ENCODE results near the gene GRB7. TPM values are rescaled to one million over a fixed set of nuclear protein-coding genes. Genes with fewer than 3 reads are reported as not detected.

The GRB7 gene
- total and polyA plus RNA-seq, 9 of the 15 experiments (the other 6 are each of a cell fraction or from before 2014, with no cell fraction given) = 0.04 to 6.2 (median 2.2) TPM

- H3K27ac ChIP-seq (ENCODE audit: extremely low read depth, low read depth, low read length) = no peak overlapping the region
- POLR2A ChIA-PET = interaction anchor here (0.7 to 2.0 kb wide), 2 partner anchors 12 to 487 kb away, joined by 3 to 5 read pairs; no protein-coding TSS in a partner anchor
- no peak overlapping the region for H3K4me3 ChIP-seq
- no peaks in the 10 kb centered on the region for H3K36me3 ChIP-seq (ENCODE audit: control insufficient read depth, insufficient read depth, low read length)
- no peaks in the 10 kb centered on the region for H3K9me3 ChIP-seq (replicated peaks; ENCODE audit: control insufficient read depth, insufficient read depth, low read depth, low read length)
- WGBS (ENCODE audit: insufficient coverage, low coverage, missing lambda C conversion rate) = 4% methylated on average over 2 of the region's 2 CpGs
- CTCF ChIA-PET (ENCODE audit: low intra/inter-chr PET ratio) = interaction anchor here (0.6 kb wide), 1 partner anchor 179 kb away, joined by 4 read pairs; no protein-coding TSS in a partner anchor
- in situ Hi-C loops (cut with MboI) (no loop called here), intact Hi-C loops (cut with micrococcal nuclease) (no loop called here)
- no peaks in the 10 kb centered on the region for H4K20me1 ChIP-seq (replicated peaks; ENCODE audit: control insufficient read depth, insufficient read depth, low read length)
- H3K9ac ChIP-seq (ENCODE audit: insufficient read depth in 1 of 2, low read depth in 2 of 2, low read length in 2 of 2) = no peak overlapping the region
- no peaks in the 10 kb centered on the region for H3K4me1 ChIP-seq (replicated peaks in 1 of 2; ENCODE audit: control insufficient read depth in 2 of 2, insufficient read depth in 2 of 2, low read length in 2 of 2)
- ATAC-seq = no peak
- BruUV-seq (replicated peaks) = no TSS peak
- no peaks in the 10 kb centered on the region for H3K79me2 ChIP-seq (ENCODE audit: control insufficient read depth, insufficient read depth, low read length)
- H3K9me1 ChIP-seq (ENCODE audit: control insufficient read depth, insufficient read depth, low read length) = no peaks in the 10 kb centered on the region
- no peak overlapping the region for H3K4me2 ChIP-seq (ENCODE audit: insufficient read depth, low read length)
- no peak for DNase-seq (ENCODE audit: extremely low read depth in 1 of 4, low spot score in 3 of 4)
- H3K27me3 ChIP-seq (ENCODE audit: control insufficient read depth in 2 of 2, insufficient read depth in 2 of 2, low read length in 2 of 2) = peaks cover 7 to 11% of the 10 kb centered on the region in 2 experiments; a peak in 3 of 5 replicates
- H2AFZ ChIP-seq (ENCODE audit: low read depth, low read length) = no peak overlapping the region
- no peak for FAIRE-seq
- TF ChIP-seq ZNF165 (CRISPR knock-in tag; IDR thresholded peaks at IDR 0.05; ENCODE audit: borderline replicate concordance) = no peak
- TF ChIP-seq SIN3A (IDR thresholded peaks at IDR 0.05; ENCODE audit: borderline replicate concordance in 2 of 2, control insufficient read depth in 1 of 2, low read depth in 2 of 2, low read length in 2 of 2) = no peak
- no peak for TF ChIP-seq ZNF766 (CRISPR knock-in tag; conservative IDR thresholded peaks at IDR 0.05)
- TF ChIP-seq CTCFL (IDR thresholded peaks at IDR 0.05; ENCODE audit: borderline replicate concordance, insufficient read depth, low read depth, low read length, poor library complexity, severe bottlenecking) = no peak
- TF ChIP-seq ZBED1 (IDR thresholded peaks at IDR 0.05) = no peak
- no peak for TF ChIP-seq NR0B1 (IDR thresholded peaks at IDR 0.05; ENCODE audit: partially characterized antibody)
- no peak for TF ChIP-seq HINFP (tag; conservative IDR thresholded peaks at IDR 0.05; ENCODE audit: low read depth)
- no peak for TF ChIP-seq MCM2 (IDR thresholded peaks at IDR 0.05; ENCODE audit: low read depth)
- no peak for TF ChIP-seq CCAR2 (IDR thresholded peaks at IDR 0.05; ENCODE audit: low read depth, low read length)
- TF ChIP-seq ARID2 (IDR thresholded peaks at IDR 0.05) = no peak
- TF ChIP-seq ELF2 (CRISPR knock-in tag; IDR thresholded peaks at IDR 0.05) = no peak
These were observed 56.7 kb downstream of the GRB7 start for GRCh38 chr17:39794249-39794970.

All from K562 (cell line).